Omental fat pad (tissue), 4 donors: ENCODE data around the gene NCBP3. TPM values are rescaled to one million over a fixed set of nuclear protein-coding genes. Genes with fewer than 3 reads are reported as not detected.
"Not testable (repeated sequence)": the region's sequence is repeated elsewhere in the genome, so short reads cannot be mapped to it uniquely, and the experiment has no call there.

ENCODE experiments used
- ATAC-seq: fragments of 150-250 bp; one replicate; pipeline ENCODE4 v1.9.1; 2016; ENCODE audit warnings: mild to moderate bottlenecking, moderate library complexity; ENCODE audit not compliant: low FRiP score
- DNase-seq: peaks from one replicate; pipeline ENCODE4 v3.0.0-alpha.2; 2019; ENCODE audit warnings: low spot score
- CTCF ChIP-seq, 3 donors: fragments of 450-650 bp; IDR thresholded peaks; one replicate each; pipeline ENCODE4 v1.5.1; 2016 to 2017; ENCODE audit warnings: antibody characterized with exemption in 3 of 3, mild to moderate bottlenecking in 3 of 3, moderate library complexity in 2 of 3
- total RNA-seq, 4 donors: library from RNA; depleted of rRNA; stranded (reverse); fragments of >200 nt; gene quantifications; one replicate each; pipeline ENCODE4 v1.1.0, GENCODE V29; 2016

The NCBP3 gene
- total RNA-seq, 4 donors from 2014 or later: 16.3 to 31.9 (median 23.9) TPM

- ATAC-seq (no peak), DNase-seq (no peak)
- TF ChIP-seq CTCF (IDR thresholded peaks at IDR 0.05): no peak
Measured at GRCh38 chr17:3799181-3799945, 46.7 kb downstream of the NCBP3 start.

GRCh38 chr17:3798273-3799180 lies 47.5 kb downstream of the NCBP3 start:
- TF ChIP-seq CTCF (IDR thresholded peaks at IDR 0.05): no peak
- ATAC-seq: no peak
- DNase-seq: no peak

DNA sequence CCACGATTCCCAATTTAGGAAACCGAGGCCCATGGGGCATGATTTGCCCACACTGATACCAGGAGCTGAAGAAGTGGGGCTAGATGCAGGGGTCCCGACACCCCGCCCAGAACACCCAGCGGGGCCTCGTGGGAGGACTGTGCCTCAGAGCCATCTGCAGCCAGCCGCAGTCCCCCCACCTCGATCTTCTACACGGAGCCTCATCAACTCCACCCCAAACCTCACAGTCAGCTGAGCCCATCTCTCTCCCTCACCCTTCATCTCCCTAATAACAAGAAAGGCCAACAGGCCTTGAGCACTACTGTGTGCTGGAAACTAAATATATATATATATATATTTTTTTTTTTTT lies 49.2 kb downstream of the NCBP3 start:
- DNase-seq: no peak
- TF ChIP-seq CTCF (IDR thresholded peaks at IDR 0.05): no peak
- ATAC-seq: no peak

- no peak for DNase-seq
- no peak for ATAC-seq
Measured at GRCh38 chr17:3796110-3796821, 49.8 kb downstream of the NCBP3 start.

GRCh38 chr17:3795390-3796102 lies 50.5 kb downstream of the NCBP3 start:
- no peak for TF ChIP-seq CTCF (IDR thresholded peaks at IDR 0.05)
- ATAC-seq (no peak), DNase-seq (no peak)

More at GRCh38 chr17:3796110-3796821, 49.8 kb downstream of the NCBP3 start:
- TF ChIP-seq CTCF (IDR thresholded peaks at IDR 0.05): no peak

- ATAC-seq (no peak), DNase-seq (no peak)
- TF ChIP-seq CTCF (IDR thresholded peaks at IDR 0.05): no peak
Measured at GRCh38 chr17:3794557-3795389, 51.3 kb downstream of the NCBP3 start.

DNA sequence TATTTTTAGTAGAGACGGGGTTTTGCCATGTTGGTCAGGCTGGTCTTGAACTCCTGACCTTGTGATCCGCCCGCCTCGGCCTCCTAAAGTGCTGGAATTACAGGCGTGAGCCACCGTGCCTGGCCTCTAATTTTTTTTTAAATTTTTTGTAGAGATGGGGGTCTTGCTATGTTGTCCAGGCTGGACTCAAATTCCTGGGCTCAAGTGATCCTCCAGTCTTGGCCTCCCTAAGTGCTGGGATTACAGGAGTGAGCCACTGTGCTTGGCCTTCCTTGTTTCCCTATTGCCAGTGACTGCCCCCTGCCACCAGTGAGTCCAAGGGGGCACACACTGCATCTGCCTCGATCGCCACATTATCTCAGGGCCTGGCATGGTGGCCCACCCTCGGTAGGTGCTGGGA lies 51.9 kb downstream of the NCBP3 start:
- ATAC-seq, DNase-seq: not testable (repeated sequence)

- not testable (repeated sequence) for ATAC-seq, DNase-seq
Measured at GRCh38 chr17:3793258-3793657, 52.8 kb downstream of the NCBP3 start.
